Measurements from ENCODE around the gene RANBP2. TPM values are rescaled to one million over a fixed set of nuclear protein-coding genes. Genes with fewer than 3 reads are reported as not detected.
"Not testable (repeated sequence)": the region's sequence is repeated elsewhere in the genome, so short reads cannot be mapped to it uniquely, and the experiment has no call there.

Gene RANBP2
- total and polyA plus RNA-seq, 4 donors = 9.1 to 51.7 (median 22.9) TPM

DNA sequence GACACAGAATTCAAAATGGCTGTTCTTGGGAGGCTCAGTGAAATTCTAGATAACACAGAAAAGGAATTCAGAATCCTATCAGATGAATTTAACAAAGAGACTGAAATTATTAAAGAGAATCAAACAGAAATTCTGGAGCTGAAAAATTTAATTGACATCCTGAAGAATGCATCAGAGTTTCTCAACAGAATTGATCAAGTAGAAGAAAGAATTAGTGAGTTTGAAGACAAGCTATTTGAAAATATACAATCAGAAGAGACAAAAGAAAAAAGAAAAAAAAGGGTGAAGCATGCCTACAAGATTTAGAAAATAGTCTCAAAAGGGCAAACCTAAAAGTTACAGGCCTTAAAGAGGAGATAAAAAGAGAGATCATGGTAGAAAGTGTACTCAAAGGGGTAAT lies 12.0 kb upstream of the RANBP2 start:
- no peaks in the 10 kb centered on the region for H3K27me3 ChIP-seq (ENCODE audit: control insufficient read depth in 4 of 4, insufficient read depth in 4 of 4, low read length in 3 of 4)
- TF ChIP-seq TAF1 (conservative IDR thresholded peaks at IDR 0.05) (no peak), NR2F2 (IDR thresholded peaks at IDR 0.05) (no peak), GABPA (IDR thresholded peaks at IDR 0.05 in 1 of 2, conservative IDR thresholded peaks at IDR 0.05 in 1 of 2) (no peak), ZBTB33 (IDR thresholded peaks at IDR 0.05) (no peak), SP1 (IDR thresholded peaks at IDR 0.05) (no peak), RAD21 (IDR thresholded peaks at IDR 0.05) (no peak), YY1 (IDR thresholded peaks at IDR 0.05) (no peak), EGR1 (IDR thresholded peaks at IDR 0.05; ENCODE audit: low read depth in 2 of 2) (no peak), JUND (IDR thresholded peaks at IDR 0.05) (no peak), FOXA1 (IDR thresholded peaks at IDR 0.05) (no peak), RXRA (IDR thresholded peaks at IDR 0.05) (no peak), HNF4G (IDR thresholded peaks at IDR 0.05) (no peak), HNF4A (conservative IDR thresholded peaks at IDR 0.05) (no peak), MAX (IDR thresholded peaks at IDR 0.05) (no peak), FOXA2 (IDR thresholded peaks at IDR 0.05) (no peak)
- TF ChIP-seq, protein P1, sequence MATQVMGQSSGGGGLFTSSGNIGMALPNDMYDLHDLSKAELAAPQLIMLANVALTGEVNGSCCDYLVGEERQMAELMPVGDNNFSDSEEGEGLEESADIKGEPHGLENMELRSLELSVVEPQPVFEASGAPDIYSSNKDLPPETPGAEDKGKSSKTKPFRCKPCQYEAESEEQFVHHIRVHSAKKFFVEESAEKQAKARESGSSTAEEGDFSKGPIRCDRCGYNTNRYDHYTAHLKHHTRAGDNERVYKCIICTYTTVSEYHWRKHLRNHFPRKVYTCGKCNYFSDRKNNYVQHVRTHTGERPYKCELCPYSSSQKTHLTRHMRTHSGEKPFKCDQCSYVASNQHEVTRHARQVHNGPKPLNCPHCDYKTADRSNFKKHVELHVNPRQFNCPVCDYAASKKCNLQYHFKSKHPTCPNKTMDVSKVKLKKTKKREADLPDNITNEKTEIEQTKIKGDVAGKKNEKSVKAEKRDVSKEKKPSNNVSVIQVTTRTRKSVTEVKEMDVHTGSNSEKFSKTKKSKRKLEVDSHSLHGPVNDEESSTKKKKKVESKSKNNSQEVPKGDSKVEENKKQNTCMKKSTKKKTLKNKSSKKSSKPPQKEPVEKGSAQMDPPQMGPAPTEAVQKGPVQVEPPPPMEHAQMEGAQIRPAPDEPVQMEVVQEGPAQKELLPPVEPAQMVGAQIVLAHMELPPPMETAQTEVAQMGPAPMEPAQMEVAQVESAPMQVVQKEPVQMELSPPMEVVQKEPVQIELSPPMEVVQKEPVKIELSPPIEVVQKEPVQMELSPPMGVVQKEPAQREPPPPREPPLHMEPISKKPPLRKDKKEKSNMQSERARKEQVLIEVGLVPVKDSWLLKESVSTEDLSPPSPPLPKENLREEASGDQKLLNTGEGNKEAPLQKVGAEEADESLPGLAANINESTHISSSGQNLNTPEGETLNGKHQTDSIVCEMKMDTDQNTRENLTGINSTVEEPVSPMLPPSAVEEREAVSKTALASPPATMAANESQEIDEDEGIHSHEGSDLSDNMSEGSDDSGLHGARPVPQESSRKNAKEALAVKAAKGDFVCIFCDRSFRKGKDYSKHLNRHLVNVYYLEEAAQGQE (IDR thresholded peaks at IDR 0.05) = no peak
- TF ChIP-seq, protein P2, sequence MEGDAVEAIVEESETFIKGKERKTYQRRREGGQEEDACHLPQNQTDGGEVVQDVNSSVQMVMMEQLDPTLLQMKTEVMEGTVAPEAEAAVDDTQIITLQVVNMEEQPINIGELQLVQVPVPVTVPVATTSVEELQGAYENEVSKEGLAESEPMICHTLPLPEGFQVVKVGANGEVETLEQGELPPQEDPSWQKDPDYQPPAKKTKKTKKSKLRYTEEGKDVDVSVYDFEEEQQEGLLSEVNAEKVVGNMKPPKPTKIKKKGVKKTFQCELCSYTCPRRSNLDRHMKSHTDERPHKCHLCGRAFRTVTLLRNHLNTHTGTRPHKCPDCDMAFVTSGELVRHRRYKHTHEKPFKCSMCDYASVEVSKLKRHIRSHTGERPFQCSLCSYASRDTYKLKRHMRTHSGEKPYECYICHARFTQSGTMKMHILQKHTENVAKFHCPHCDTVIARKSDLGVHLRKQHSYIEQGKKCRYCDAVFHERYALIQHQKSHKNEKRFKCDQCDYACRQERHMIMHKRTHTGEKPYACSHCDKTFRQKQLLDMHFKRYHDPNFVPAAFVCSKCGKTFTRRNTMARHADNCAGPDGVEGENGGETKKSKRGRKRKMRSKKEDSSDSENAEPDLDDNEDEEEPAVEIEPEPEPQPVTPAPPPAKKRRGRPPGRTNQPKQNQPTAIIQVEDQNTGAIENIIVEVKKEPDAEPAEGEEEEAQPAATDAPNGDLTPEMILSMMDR (IDR thresholded peaks at IDR 0.05; ENCODE audit: low read depth, low read length, missing input control) = no peak
- TF ChIP-seq, protein P3, sequence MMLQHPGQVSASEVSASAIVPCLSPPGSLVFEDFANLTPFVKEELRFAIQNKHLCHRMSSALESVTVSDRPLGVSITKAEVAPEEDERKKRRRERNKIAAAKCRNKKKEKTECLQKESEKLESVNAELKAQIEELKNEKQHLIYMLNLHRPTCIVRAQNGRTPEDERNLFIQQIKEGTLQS (IDR thresholded peaks at IDR 0.05) = no peak
- no peaks in the 10 kb centered on the region for H3K36me3 ChIP-seq (ENCODE audit: control insufficient read depth in 4 of 4, insufficient read depth in 3 of 4, low read depth in 1 of 4, low read length in 3 of 4)
- H3K4me1 ChIP-seq (ENCODE audit: control insufficient read depth in 4 of 4, insufficient read depth in 4 of 4, low read length in 3 of 4) = no peaks in the 10 kb centered on the region
- no peaks in the 10 kb centered on the region for H3K9me3 ChIP-seq (ENCODE audit: control insufficient read depth in 4 of 4, low read length in 3 of 4)
- H3K9ac ChIP-seq (ENCODE audit: low read depth in 1 of 2, low read length in 2 of 2) = no peak overlapping the region
- no peak overlapping the region for H3K4me3 ChIP-seq (ENCODE audit: low read depth in 1 of 3, low read length in 3 of 3)
- DNase-seq (ENCODE audit: low spot score) = no peak
- H3K27ac ChIP-seq (ENCODE audit: low read depth in 1 of 2, low read length in 2 of 2) = no peak overlapping the region

- H3K27me3 ChIP-seq (ENCODE audit: control insufficient read depth in 4 of 4, insufficient read depth in 4 of 4, low read length in 3 of 4); H3K9me3 ChIP-seq (ENCODE audit: control insufficient read depth in 4 of 4, low read length in 3 of 4); H3K9ac ChIP-seq (ENCODE audit: low read depth in 1 of 2, low read length in 2 of 2); H3K36me3 ChIP-seq (ENCODE audit: control insufficient read depth in 4 of 4, insufficient read depth in 3 of 4, low read depth in 1 of 4, low read length in 3 of 4); H3K27ac ChIP-seq (ENCODE audit: low read depth in 1 of 2, low read length in 2 of 2); DNase-seq (ENCODE audit: low spot score); H3K4me1 ChIP-seq (ENCODE audit: control insufficient read depth in 4 of 4, insufficient read depth in 4 of 4, low read length in 3 of 4); H3K4me3 ChIP-seq (ENCODE audit: low read depth in 1 of 3, low read length in 3 of 3): not testable (repeated sequence)
- WGBS = 71% methylated on average over 6 of the region's 6 CpGs
These were observed 2.3 kb upstream of the RANBP2 start for GRCh38 chr2:108716971-108717370.

- H3K9me3 ChIP-seq (ENCODE audit: control insufficient read depth in 4 of 4, low read length in 3 of 4); H3K4me3 ChIP-seq (ENCODE audit: low read depth in 1 of 3, low read length in 3 of 3); H3K9ac ChIP-seq (ENCODE audit: low read depth in 1 of 2, low read length in 2 of 2); DNase-seq (ENCODE audit: low spot score); H3K27me3 ChIP-seq (ENCODE audit: control insufficient read depth in 4 of 4, insufficient read depth in 4 of 4, low read length in 3 of 4); H3K4me1 ChIP-seq (ENCODE audit: control insufficient read depth in 4 of 4, insufficient read depth in 4 of 4, low read length in 3 of 4); H3K36me3 ChIP-seq (ENCODE audit: control insufficient read depth in 4 of 4, insufficient read depth in 3 of 4, low read depth in 1 of 4, low read length in 3 of 4); H3K27ac ChIP-seq (ENCODE audit: low read depth in 1 of 2, low read length in 2 of 2): not testable (repeated sequence)
- 80% methylated on average over 9 of the region's 9 CpGs for WGBS
These were observed 6.8 kb downstream of the RANBP2 start for GRCh38 chr2:108726048-108726447.

DNA sequence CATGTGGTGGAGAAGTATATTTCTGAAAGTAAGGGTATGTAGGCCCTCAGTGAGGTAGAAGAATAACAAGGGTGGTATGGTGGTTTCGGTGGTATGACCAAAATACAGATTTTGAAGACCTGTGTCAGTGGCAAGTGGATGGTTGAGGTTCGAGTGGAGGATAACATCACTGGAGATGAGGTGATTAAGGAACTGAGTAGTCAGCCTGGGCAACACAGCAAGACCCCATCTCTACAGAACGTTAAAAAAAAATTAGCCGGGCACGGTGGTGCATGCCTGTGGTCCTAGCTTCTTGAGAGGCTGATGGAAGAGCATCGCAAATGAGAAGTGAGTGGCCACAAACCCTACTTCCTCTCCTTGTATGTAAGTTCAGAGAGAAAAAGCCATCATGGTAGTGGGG lies 15.4 kb downstream of the RANBP2 start:
- not testable (repeated sequence) for H3K27me3 ChIP-seq (ENCODE audit: control insufficient read depth in 4 of 4, insufficient read depth in 4 of 4, low read length in 3 of 4); H3K4me3 ChIP-seq (ENCODE audit: low read depth in 1 of 3, low read length in 3 of 3); H3K36me3 ChIP-seq (ENCODE audit: control insufficient read depth in 4 of 4, insufficient read depth in 3 of 4, low read depth in 1 of 4, low read length in 3 of 4); H3K27ac ChIP-seq (ENCODE audit: low read depth in 1 of 2, low read length in 2 of 2); H3K4me1 ChIP-seq (ENCODE audit: control insufficient read depth in 4 of 4, insufficient read depth in 4 of 4, low read length in 3 of 4); H3K9ac ChIP-seq (ENCODE audit: low read depth in 1 of 2, low read length in 2 of 2); DNase-seq (ENCODE audit: low spot score); H3K9me3 ChIP-seq (ENCODE audit: control insufficient read depth in 4 of 4, low read length in 3 of 4)
- WGBS = 97% methylated on average over 6 of the region's 6 CpGs

All from liver (tissue), 9 donors.